Endothelial cell of umbilical vein (primary cell): ENCODE results near the gene OR10H3. TPM values are rescaled to one million over a fixed set of nuclear protein-coding genes. Genes with fewer than 3 reads are reported as not detected.

Experiments used
- BruUV-seq: library from RNA; stranded (reverse); fragments of 400-500 nt; replicated peaks from 2 replicates; lab custom pipeline; 2021; lab: Mats Ljungman, UMichigan
- CTCF ChIA-PET: fragments of 300-600, 350-600 bp; sonication (Branson Sonifier 250); formaldehyde crosslinking; loops from one replicate; lab custom pipeline; 2021; ENCODE audit warnings: antibody characterized with exemption, inconsistent platforms; lab: Charles Lee
- POLR2A ChIA-PET: fragments of 300-600, 350-600 bp; sonication (Branson Sonifier 250); formaldehyde crosslinking; loops from one replicate; lab custom pipeline; 2021; ENCODE audit warnings: antibody characterized with exemption, inconsistent platforms; lab: Charles Lee
- DNase-seq: peaks from one replicate; pipeline ENCODE4 v3.0.0-alpha.2; 2011; ENCODE audit warnings: low read depth, low spot score
- FAIRE-seq: peaks from 2 replicates; lab custom pipeline; 2011; peaks lifted over from hg19 to GRCh38; lab: Jason Lieb, UNC
- H2AFZ ChIP-seq: 2 replicates; pipeline ENCODE4 v1.6.0; 2012; ENCODE audit warnings: low read depth, low read length, control low read depth, inconsistent platforms
- H3K27ac ChIP-seq: 2 replicates; pipeline ENCODE4 v1.5.1; 2011; ENCODE audit warnings: low read depth, mild to moderate bottlenecking, control low read depth, low read length, moderate library complexity; ENCODE audit not compliant: insufficient read depth
- H3K27me3 ChIP-seq, 2 experiments: 2 replicates each; pipeline versions ENCODE4 v1.6.0 to v1.6.1; 2011; ENCODE audit warnings: low read length in 2 of 2, mixed read lengths in 1 of 2; ENCODE audit not compliant: control insufficient read depth in 2 of 2, insufficient read depth in 2 of 2
- H3K36me3 ChIP-seq, 2 experiments: 2 replicates in 1 of 2; 3 replicates in 1 of 2; pipeline ENCODE4 v1.5.1; 2011; ENCODE audit warnings: low read length in 2 of 2, mild to moderate bottlenecking in 1 of 2, moderate library complexity in 1 of 2; ENCODE audit not compliant: control insufficient read depth in 2 of 2, insufficient read depth in 2 of 2; ENCODE audit errors: extremely low read depth in 1 of 2
- H3K4me1 ChIP-seq: 3 replicates; pipeline ENCODE4 v1.5.1; 2011; ENCODE audit warnings: mild to moderate bottlenecking, low read length; ENCODE audit not compliant: control insufficient read depth, insufficient read depth; ENCODE audit errors: extremely low read depth
- H3K4me2 ChIP-seq: 2 replicates; pipeline ENCODE4 v1.6.1; 2011; ENCODE audit warnings: low read length, control low read depth, mixed read lengths; ENCODE audit not compliant: insufficient read depth
- H3K4me3 ChIP-seq, 3 experiments: fragments of 200-600 bp in 1 of 3; sonication (generic), shearing (Covaris generic) in 1 of 3; replicated peaks in 1 of 3; 2 replicates each; pipeline ENCODE4 v1.5.1; 2011 to 2016; ENCODE audit warnings: control low read depth in 3 of 3, low read length in 3 of 3, mild to moderate bottlenecking in 2 of 3, inconsistent platforms in 1 of 3, low read depth in 1 of 3, moderate library complexity in 1 of 3; ENCODE audit not compliant: insufficient read depth in 1 of 3
- H3K79me2 ChIP-seq: 2 replicates; pipeline ENCODE4 v1.6.0; 2012; ENCODE audit warnings: low read length, inconsistent platforms; ENCODE audit not compliant: control insufficient read depth, insufficient read depth
- H3K9ac ChIP-seq: replicated peaks from 2 replicates; pipeline ENCODE3; 2011; ENCODE audit warnings: low read length, control low read depth; ENCODE audit not compliant: insufficient read depth; ENCODE audit errors: extremely low read depth
- H3K9me1 ChIP-seq: replicated peaks from 3 replicates; pipeline ENCODE4 v1.6.0; 2011; ENCODE audit warnings: mild to moderate bottlenecking, low read length; ENCODE audit not compliant: control insufficient read depth, insufficient read depth; ENCODE audit errors: extremely low read depth
- H3K9me3 ChIP-seq: replicated peaks from 2 replicates; pipeline ENCODE4 v1.5.1; 2012; ENCODE audit warnings: low read length, inconsistent platforms; ENCODE audit not compliant: control insufficient read depth, insufficient read depth
- H4K20me1 ChIP-seq: replicated peaks from 2 replicates; pipeline ENCODE3; 2011; ENCODE audit warnings: mild to moderate bottlenecking, low read length; ENCODE audit not compliant: control insufficient read depth, insufficient read depth; ENCODE audit errors: extremely low read depth
- CTCF ChIP-seq, 2 donors: IDR thresholded peaks; 1 replicate in 1 of 2; 2 replicates in 1 of 2; pipeline ENCODE4 v1.5.1; 2011; ENCODE audit warnings: low read length in 2 of 2, mild to moderate bottlenecking in 2 of 2, moderate library complexity in 2 of 2, control low read depth in 1 of 2, inconsistent platforms in 1 of 2, low read depth in 1 of 2; ENCODE audit not compliant: insufficient read depth in 1 of 2; ENCODE audit errors: extremely low read depth in 1 of 2
- EZH2 ChIP-seq: IDR thresholded peaks from 2 replicates; pipeline ENCODE4 v1.6.1; 2012; ENCODE audit warnings: borderline replicate concordance, low read depth, mild to moderate bottlenecking, moderate library complexity, low read length, inconsistent platforms; ENCODE audit not compliant: severe bottlenecking
- GATA2 ChIP-seq: IDR thresholded peaks from 2 replicates; pipeline ENCODE4 v1.7.0; 2011; ENCODE audit warnings: low read depth, mild to moderate bottlenecking, moderate library complexity, mixed read lengths, low read length; ENCODE audit not compliant: insufficient read length, insufficient read depth
- JUN ChIP-seq: IDR thresholded peaks from 2 replicates; pipeline ENCODE4 v1.6.1; 2011; ENCODE audit warnings: borderline replicate concordance, low read depth; ENCODE audit not compliant: insufficient read length, insufficient read depth
- MYC ChIP-seq: IDR thresholded peaks from one replicate; pipeline ENCODE4 v1.6.1; 2011; ENCODE audit warnings: mild to moderate bottlenecking, low read depth, low read length
- POLR2A ChIP-seq: IDR thresholded peaks from 2 replicates; pipeline ENCODE4 v1.6.1; 2012; ENCODE audit warnings: low read depth, mild to moderate bottlenecking, control low read depth, low read length
- dilution Hi-C: fragments of 300-500 bp; cut with MboI; formaldehyde crosslinking; loops from one replicate; pipeline ENCODE4 v1.15.0; 2019; ENCODE audit warnings: low sequenced_read_pairs; ENCODE audit not compliant: extremely low pct_ligation_motif_present
- intact Hi-C: fragments of 100-400 bp; cut with micrococcal nuclease; formaldehyde crosslinking; loops from one replicate; pipeline ENCODE4 v1.10.0; 2022
- polyA plus RNA-seq, 4 experiments: library from polyadenylated mRNA; depleted of rRNA in 3 of 4; stranded (reverse) in 3 of 4; unstranded in 1 of 4; fragments of >200 nt; gene quantifications; 2 replicates each; pipeline versions ENCODE4 v1.2.1 to v1.2.3, GENCODE V29; 2011 to 2012; ENCODE audit warnings: missing spikeins in 1 of 4
- total RNA-seq: library from RNA; stranded (reverse); gene quantifications from 2 replicates; pipeline ENCODE4 v1.2.3, GENCODE V29; 2021
- TF ChIP-seq, protein P1 (sequence below): IDR thresholded peaks from 2 replicates; pipeline ENCODE4 v1.6.1; 2011; ENCODE audit not compliant: insufficient read depth, insufficient read length

The OR10H3 gene
- total and polyA plus RNA-seq, 2 donors (not counting 3 experiments of a cell fraction or from before 2014, with no cell fraction given) = not detected

- H3K79me2 ChIP-seq = no peaks in the 10 kb centered on the region
- ChIA-PET POLR2A (no interaction called here), CTCF (no interaction called here)
- H3K4me3 ChIP-seq = no peak overlapping the region
- H3K9me3 ChIP-seq = peaks cover 3% of the 10 kb centered on the region
- no peaks in the 10 kb centered on the region for H3K9me1 ChIP-seq
- H3K36me3 ChIP-seq = no peaks in the 10 kb centered on the region
- no peaks in the 10 kb centered on the region for H3K27me3 ChIP-seq
- dilution Hi-C loops (no loop called here), intact Hi-C loops (no loop called here)
- H3K4me2 ChIP-seq = no peak overlapping the region
- no peaks in the 10 kb centered on the region for H4K20me1 ChIP-seq
- H3K9ac ChIP-seq = no peak overlapping the region
- H3K27ac ChIP-seq = no peak overlapping the region
- no peak overlapping the region for H2AFZ ChIP-seq
- FAIRE-seq (no peak), DNase-seq (no peak)
- H3K4me1 ChIP-seq = no peaks in the 10 kb centered on the region
- no TSS peak for BruUV-seq
- TF ChIP-seq GATA2 = no peak
- no peak for TF ChIP-seq JUN
- TF ChIP-seq, protein P1, sequence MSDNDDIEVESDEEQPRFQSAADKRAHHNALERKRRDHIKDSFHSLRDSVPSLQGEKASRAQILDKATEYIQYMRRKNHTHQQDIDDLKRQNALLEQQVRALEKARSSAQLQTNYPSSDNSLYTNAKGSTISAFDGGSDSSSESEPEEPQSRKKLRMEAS = no peak
- no peak for TF ChIP-seq EZH2
- no peak for TF ChIP-seq POLR2A
- no peak for TF ChIP-seq MYC
- TF ChIP-seq CTCF (IDR thresholded peaks at IDR 0.05; ENCODE audit: extremely low read depth in 1 of 2, insufficient read depth in 1 of 2, low read depth in 1 of 2, low read length in 2 of 2) = no peak
These were observed 3.0 kb downstream of the OR10H3 start for GRCh38 chr19:15740785-15741184.
